ENCODE data around the gene ADARB1. TPM values are rescaled to one million over a fixed set of nuclear protein-coding genes. Genes with fewer than 3 reads are reported as not detected.

The ADARB1 gene
- total and polyA plus RNA-seq, 2 of the 4 experiments (the other 2 are of a cell fraction), result 39.8 to 47.3 TPM

- Histone ChIP-seq H3K79me1 (ENCODE audit: low read depth in 1 of 2, low read length in 2 of 2) (peaks cover 12 to 23% of the 10 kb centered on the region in 2 experiments; a peak in 3 of 4 replicates), H3K36me3 (ENCODE audit: control insufficient read depth, insufficient read depth, low read length) (no peaks in the 10 kb centered on the region), H4K8ac (ENCODE audit: low read depth in 2 of 2, low read length in 2 of 2) (peak overlapping the region; percentile 61 to 83; a peak in 3 of 4 replicates), H4K20me1 (ENCODE audit: insufficient read depth, low read length) (no peaks in the 10 kb centered on the region), H4K91ac (ENCODE audit: insufficient read depth, low read depth, low read length) (peak overlapping the region; percentile 53; the same call in 1 of the 2 replicates), H3K14ac (replicated peaks; ENCODE audit: low read depth, low read length) (no peak overlapping the region), H2AFZ (replicated peaks; ENCODE audit: low read length, poor library complexity) (no peak overlapping the region), H2BK20ac (ENCODE audit: low read depth, low read length) (peak overlapping the region; percentile 28), H3K9me1 (ENCODE audit: insufficient read depth, low read length) (peaks cover 24% of the 10 kb centered on the region), H2AK5ac (ENCODE audit: low read depth, low read length) (peak overlapping the region; percentile 75), H2BK5ac (ENCODE audit: low read depth, low read length, poor library complexity, severe bottlenecking) (peak overlapping the region; percentile 31), H3K27ac (ENCODE audit: insufficient read depth, low read length) (peak overlapping the region; percentile 45; the same call in 1 of the 2 replicates), H3K4me2 (ENCODE audit: low read depth, low read length) (no peak overlapping the region), H4K5ac (ENCODE audit: low read depth, low read length) (peak overlapping the region; percentile 25; the same call in 1 of the 2 replicates), H3K9me3 (ENCODE audit: control insufficient read depth, insufficient read depth, low read length) (peaks cover 4% of the 10 kb centered on the region), H3K18ac (ENCODE audit: low read depth, low read length) (peak overlapping the region; percentile 62; the same call in 1 of the 2 replicates), H3K27me3 (ENCODE audit: control insufficient read depth, insufficient read depth, low read length) (no peaks in the 10 kb centered on the region), H3K4me3 (ENCODE audit: insufficient read depth, low read depth, low read length) (no peak overlapping the region), H3K23ac (ENCODE audit: low read depth, low read length) (no peak overlapping the region), H2AK9ac (replicated peaks; ENCODE audit: low read depth, low read length, poor library complexity) (no peak overlapping the region), H2BK15ac (ENCODE audit: low read depth, low read length) (peak overlapping the region; percentile 82), H3K4ac (ENCODE audit: low read depth, low read length) (peak overlapping the region; percentile 24; the same call in 1 of the 2 replicates), H3K4me1 (ENCODE audit: control insufficient read depth, insufficient read depth, low read length) (peaks cover 29% of the 10 kb centered on the region), H3K56ac (ENCODE audit: extremely low read depth, insufficient read depth, low read length) (no peak overlapping the region), H3K9ac (ENCODE audit: low read depth, low read length) (no peak overlapping the region), H2BK120ac (ENCODE audit: low read depth, low read length) (peak overlapping the region; percentile 28)
- WGBS, 2 experiments (ENCODE audit: extremely low coverage in 2 of 2, insufficient read length in 1 of 2), result no CpG with 5 or more reads among the region's 11 CpGs
- POLR2A ChIA-PET (ENCODE audit: unreplicated experiment), result no interaction called here
- DNase-seq (no peak), ATAC-seq (ENCODE audit: low read depth) (no peak)
- dilution Hi-C loops (cut with HindIII; ENCODE audit: low sequenced_read_pairs, unreplicated experiment), result no loop called here
- intact Hi-C loops (cut with micrococcal nuclease), result no loop called here
- TF ChIP-seq CEBPB (IDR thresholded peaks at IDR 0.05; ENCODE audit: low read depth, low read length) (peak; percentile 81), POLR2A (IDR thresholded peaks at IDR 0.05; ENCODE audit: low read depth, low read length) (no peak)
- CTCF ChIA-PET, result no interaction called here
- BruUV-seq (replicated peaks), result no TSS peak
- in situ Hi-C loops (cut with MboI; ENCODE audit: low sequenced_read_pairs), result no loop called here
These were observed 26.2 kb upstream of the ADARB1 start for GRCh38 chr21:45048026-45048698.

Data from IMR-90 (cell line).